CD4-positive, alpha-beta T cell treated with Interleukin-15 for 1 hour (primary cell): ENCODE measurements around the gene PKHD1.

Source experiments
- DNase-seq: peaks from one replicate; pipeline ENCODE4 v3.0.0-alpha.2; 2020

Gene PKHD1

DNA sequence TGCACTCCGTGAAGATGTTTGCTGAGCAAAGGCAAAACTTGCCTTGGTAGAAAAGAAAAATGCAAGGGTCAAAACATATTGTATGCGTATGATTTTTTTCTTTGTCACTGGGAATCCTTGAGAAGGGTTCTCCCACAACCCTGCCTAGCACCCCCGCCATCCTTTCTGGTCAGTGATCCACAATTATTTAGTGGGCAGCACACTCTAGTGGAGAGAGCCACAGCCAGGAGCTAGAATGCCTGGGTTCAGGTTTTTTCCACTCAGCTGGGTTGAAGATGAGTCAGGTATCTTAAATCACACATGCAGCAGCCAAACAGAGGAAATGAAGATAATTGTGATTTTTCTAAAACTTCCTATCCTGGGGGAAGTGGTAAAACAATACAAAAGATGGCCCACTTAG is 243.1 kb downstream of the PKHD1 start:
- no peak for DNase-seq

DNA sequence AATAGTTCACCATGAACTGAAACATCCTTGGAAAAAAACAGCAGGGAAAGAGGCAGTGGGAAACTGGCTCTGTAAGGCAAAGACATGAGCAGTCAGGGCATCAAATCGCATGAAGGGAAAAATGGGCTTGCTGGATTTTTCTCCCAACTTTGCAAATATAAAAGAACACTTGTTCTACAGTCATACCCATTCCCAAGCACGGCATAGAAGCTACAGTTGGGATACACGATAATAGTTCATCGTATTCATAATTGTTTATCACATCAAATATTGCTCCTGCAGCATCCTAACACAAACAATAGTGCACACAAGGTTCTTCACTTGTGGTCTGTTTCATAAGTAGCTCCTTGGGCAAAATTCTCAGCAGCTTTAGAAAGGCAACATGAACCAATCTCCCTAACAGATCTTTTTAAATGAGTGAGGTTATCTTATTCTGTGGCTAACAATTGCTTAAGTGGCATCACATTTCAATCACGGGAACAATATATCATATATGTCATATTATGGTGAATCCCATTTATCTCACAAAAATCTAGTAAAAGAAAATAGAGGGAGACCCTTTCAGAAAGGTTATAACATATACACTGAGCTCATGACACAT is 243.9 kb downstream of the PKHD1 start:
- DNase-seq: no peak

DNA sequence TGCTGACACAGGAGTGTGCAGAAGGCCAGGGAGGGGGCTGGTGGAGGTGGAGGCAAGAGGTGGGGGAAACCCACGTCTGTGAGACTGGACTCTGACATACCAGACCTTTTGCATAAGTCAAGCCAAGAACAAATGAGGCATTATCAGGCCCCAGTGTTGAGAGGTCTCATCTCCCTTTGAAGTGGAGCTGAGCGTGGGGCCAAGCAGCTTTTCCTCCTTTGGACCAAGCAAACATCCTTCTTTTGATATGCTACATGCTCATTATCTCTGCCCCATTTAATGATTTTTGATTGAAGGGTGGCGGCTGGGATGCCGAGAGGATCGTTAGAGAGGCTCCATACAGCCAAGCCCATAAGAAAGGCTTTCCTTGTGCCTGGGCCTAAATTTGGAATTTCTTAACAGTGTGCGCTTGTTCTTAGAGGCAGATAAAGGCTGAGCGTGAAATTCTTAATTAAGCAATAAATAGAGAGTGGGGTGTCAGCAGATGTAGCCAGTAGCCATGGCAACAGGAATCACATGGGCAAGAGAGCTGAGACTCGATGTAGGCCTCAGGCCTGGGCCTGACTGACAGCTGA is 244.5 kb downstream of the PKHD1 start:
- no peak for DNase-seq

DNA sequence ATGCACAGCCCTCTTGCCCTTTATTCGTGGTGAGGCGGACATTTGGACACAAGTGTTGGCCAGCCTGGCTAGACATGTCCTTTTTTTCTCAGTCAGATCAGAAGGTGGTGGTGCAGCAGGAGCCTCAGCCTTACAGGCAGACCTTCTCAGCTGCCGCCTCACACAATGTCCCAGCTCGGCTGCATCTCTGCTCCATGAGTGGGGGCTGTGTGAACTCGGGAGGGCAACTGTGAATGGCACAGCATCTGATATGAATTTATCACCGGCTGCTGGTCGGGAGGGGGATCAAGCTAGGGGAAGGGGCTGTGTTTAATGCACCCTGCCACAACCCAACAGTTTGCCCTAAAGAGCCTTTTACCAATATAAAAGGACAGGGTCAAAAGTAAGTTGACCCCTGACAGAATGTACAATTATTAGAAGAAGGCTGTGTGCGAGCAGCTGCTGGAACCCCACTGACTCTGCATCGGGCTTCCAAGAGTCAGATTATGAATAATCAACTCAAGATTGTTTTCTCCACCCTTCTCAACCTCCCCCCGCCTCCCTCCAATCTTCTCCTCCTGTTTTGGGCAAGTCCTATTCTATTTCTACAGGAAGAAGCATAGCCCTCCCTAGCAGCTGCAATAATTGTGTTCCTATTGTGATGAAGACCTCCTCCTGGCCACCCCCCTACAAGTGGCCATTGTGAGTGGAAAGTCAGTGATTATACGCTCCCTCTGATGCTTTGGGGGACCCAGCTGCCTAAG is 245.2 kb downstream of the PKHD1 start:
- DNase-seq: no peak

DNA sequence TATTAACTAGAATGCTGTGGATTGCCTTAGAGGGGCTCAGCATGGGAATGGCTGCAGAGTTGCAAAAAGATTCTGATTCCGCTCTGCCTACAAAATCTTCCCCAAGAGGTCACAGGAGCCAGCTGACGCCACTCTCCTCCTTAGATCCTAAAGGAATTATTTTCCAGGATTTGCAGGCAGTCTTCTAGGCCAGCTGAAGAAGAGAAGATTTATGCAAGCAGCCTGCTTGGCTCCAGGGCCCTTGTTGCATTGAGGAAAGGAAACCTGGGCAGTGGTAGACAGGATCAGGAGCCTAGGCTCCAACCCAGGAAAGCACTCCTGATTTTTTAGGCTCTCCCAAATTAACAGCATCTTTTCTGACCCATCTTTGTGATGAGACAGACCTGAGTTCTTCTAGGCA is 245.8 kb downstream of the PKHD1 start:
- no peak for DNase-seq

DNA sequence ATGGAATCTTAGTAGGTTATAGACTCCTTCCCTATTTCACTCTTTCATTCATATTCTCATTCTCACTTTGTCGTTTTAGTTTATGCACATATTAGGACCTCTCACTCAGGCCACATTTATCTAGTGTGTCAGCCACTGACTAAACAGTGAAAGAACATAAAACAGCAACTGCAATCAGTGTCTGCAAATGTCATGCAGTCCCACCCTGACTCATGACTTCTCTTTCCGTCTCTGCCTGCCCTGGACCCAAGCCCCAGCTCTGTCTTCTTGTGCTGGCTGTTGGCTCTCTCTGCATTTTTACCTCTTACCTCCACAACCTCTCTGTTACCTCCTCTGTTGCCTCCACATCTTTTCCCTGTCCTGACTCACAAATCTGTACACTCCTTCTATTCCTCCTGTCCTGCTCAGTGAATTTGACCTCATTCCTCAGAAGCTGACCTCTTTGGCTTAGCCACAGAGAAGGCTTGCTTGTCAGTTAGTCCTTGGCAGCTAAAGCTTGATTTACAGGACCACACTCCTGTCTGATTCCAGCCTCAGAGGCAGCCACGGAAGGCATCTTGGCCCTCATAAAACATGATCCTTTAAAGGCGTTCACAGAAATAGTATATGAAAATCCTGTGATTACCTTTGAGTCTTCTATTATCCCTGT is 247.6 kb downstream of the PKHD1 start:
- DNase-seq: no peak

DNA sequence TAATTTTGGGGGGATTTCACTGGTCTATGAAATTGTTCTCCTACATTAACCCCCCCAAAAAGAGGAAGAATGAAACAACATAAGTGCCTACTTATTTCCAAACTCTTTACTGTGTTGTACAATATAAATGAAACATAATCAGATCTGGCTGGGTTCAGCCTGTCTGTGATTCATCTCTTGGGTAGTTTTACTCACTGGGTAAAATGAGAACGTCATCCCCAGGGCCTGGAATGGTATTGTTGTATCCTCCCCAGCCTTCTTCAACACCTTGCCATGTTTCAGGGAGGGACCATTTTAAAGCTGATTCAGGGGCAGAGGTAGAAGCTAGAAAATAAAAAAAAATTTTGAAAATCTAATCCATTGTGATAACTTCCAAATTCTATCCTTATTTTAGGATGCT is 256.7 kb downstream of the PKHD1 start:
- DNase-seq: no peak

DNA sequence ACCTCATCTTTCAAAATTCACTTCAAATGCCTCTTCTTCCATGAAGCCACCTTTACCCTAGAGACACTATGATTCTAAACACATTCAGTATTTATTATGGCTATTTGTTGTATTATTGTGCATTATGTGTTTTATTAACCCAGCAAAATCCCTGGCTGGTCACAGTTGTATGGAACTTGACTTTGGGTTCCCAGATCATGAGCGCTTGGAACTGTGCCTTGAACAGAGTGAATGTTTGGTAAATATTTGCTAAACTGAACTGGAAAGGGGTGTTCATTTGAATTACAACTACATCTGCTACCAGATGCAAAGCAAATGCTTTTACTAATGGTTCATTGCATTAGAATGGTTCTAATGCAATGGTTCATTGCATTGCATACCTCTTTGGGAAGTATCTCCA is 259.8 kb downstream of the PKHD1 start:
- DNase-seq: no peak

DNA sequence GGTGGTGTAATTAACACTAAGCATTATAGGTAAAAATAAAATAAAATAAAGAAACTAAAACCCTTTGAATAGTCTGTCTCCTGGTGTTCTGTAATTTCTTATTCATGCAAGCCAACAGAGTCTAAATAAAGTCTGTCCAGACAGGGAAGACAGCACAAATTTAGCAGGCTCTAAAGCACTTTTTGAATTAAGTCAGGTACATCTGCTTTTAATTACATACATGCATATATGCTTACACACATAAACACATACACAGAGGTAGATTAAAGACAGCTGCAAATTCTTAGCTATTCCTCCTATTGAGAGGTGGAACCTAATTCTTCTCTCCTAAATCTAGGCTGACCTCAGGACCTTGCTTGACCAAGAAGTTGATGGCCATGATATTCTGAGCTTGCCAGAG is 262.5 kb downstream of the PKHD1 start:
- DNase-seq: no peak

DNA sequence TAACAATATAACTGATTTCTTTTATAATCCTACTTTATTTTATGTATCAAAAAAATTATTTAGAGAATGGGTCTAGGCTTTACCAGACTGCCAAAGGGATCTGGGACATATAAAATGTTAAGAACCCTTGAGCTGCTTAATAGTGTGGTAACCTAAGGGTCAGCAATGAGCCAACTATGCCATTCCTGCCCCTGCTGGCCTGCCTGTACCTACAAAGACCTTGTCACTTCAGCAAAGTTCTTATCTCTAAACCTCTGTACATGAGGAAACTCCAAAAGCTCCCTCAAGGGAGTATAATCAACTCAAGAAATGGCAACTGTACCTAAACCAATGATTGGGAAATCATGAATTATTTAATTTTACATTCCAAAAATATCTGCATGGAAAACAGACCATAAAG is 266.9 kb downstream of the PKHD1 start:
- DNase-seq: no peak

DNA sequence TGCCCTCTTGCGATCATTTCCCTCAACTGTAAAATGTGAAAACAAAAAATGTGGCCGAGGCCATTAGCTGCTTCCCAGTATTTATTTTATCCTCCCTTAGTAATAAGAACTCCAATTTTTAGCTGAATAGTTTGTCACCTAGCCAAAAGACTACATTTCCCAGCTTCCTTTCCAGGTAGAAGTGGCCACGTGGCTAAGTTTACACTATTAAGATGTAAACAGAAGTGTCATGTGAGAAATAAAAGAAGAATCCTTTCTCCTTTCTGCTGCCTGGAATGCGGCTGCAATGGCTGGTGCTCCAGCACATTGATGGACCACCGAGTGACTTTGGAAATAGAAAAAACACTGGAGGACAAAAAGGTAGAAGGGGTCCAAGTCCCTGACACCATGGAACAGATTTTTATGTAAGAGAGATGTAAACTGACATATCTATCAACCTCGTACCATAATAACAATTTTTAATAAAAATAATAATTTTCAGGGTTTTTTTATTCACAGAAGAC is 268.8 kb downstream of the PKHD1 start:
- DNase-seq: no peak

DNA sequence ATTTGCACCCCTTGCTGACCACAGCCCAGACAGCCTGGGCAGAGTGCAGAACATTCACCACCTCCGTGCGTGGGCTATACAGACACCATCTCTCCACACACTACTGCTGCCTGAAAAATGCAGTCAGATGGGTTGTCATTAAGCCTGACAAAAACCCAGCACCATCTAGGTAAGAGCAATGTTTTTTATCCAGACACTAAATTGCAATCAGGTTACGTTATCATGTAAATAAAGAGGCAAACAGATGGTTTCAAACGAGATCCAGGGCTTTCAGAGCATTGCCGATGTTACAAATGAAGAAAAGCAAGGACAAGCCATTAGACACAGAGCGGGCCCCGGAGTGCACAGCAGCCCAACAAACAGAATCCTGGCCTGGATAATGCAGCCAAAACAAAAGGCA is 269.6 kb downstream of the PKHD1 start:
- no peak for DNase-seq

DNA sequence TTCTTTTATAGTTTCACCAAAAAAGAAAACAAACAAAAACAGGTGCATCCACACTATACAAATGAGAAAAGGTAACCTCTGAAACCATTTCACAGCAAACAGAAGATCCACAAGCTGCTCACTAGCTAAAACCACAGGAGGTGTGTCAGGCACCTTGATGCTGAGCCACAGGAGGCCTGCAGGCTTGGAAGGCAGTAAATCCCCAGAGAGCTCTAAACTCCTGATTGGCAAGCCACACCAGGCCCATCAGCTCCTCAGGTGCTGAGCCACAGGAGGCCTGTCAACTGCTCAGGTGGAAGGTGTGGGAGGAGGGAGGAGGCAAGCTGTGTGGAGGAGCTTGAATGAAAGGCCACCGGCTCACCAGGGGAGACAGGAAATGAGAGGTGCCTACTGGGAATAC is 273.0 kb downstream of the PKHD1 start:
- DNase-seq: no peak

DNA sequence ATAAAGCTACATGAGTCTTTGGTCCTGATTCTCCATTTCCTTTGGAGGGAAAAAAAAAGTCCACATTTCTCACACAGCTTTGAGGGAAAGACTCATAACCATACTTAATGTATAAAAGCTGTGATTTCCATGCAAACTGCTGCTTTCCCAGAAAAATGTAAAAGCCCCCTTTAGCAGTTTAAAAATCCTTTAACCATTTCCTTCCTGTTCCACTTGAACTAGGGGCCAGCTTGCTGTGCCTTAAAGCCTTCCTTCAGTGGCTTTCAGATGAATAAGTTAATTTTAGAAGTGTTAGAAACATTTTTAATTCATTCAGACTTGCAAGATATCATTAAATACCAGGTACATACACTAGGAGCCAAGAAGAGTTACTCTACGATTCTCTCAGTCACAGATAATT is 273.5 kb downstream of the PKHD1 start:
- no peak for DNase-seq

DNA sequence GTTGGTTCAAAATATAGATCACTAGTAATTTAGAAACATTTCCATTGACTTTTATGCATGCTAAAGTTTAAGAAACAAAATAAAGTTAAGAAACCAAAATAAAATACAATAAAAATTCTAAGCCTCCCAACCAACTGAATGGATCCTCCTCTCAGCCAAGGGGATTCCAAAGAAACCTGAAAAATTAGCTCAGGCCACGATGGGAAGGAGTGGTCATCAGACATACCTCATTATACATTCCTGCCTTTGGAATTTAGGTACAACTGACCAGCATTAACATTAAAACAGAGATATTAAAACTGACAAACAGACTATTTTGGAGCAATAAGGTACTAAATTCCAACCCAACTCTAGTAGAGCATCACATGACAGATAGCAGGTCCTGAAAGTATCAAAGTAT is 275.2 kb downstream of the PKHD1 start:
- DNase-seq: no peak

DNA sequence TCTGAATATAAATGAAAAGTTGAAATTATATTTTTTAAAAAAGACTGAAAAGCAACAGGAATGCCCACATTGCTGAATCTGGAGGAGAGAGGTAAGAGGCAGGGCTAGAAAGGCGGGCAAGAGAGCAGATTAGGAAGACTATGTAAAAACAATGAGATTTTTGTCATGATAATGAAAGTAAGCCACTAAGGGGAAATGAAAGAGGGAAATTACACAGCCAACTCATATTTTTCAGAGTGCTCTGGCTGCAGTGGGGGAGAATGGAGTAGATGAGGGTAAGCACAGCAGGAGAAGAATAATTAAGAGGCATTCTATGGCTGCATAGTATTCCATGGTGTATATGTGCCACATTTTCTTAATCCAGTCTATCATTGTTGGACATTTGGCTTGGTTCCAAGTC is 281.9 kb downstream of the PKHD1 start:
- no peak for DNase-seq

DNA sequence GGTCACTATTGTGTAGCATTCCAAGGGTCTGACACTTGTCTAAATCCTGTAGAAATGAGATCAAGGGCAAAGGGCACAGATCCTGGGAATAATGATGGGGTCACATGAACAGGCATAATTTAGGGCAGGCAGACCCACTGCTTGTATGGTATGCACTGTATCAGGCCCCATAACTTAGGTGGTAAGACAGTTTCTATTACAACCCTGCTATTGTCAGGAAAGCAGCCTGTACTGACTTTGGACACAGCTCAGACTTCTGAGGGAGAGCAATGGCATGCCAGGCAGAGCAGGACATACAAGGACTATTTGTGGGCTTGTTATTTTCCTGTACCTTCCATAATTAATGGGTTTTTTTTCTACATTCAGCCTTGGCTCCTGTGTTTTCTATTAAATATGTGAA is 286.8 kb downstream of the PKHD1 start:
- no peak for DNase-seq

DNA sequence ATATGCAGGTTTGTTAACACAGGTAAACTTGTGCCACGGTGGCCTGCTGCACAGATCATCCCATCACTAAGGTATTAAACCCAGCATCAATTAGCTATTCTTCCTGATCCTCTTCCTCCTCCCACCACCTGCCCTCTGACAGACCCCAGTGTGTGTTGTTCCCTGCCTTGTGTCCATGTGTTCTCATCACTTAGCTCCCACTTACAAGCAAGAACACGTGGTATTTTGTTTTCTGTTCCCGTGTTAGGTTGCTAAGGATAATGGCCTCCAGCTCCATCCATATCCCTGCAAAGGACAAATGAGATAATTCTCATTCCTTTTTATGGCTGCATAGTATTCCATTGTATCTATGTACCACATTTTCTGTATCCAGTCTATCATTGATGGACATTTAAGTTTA is 294.0 kb downstream of the PKHD1 start:
- no peak for DNase-seq

DNA sequence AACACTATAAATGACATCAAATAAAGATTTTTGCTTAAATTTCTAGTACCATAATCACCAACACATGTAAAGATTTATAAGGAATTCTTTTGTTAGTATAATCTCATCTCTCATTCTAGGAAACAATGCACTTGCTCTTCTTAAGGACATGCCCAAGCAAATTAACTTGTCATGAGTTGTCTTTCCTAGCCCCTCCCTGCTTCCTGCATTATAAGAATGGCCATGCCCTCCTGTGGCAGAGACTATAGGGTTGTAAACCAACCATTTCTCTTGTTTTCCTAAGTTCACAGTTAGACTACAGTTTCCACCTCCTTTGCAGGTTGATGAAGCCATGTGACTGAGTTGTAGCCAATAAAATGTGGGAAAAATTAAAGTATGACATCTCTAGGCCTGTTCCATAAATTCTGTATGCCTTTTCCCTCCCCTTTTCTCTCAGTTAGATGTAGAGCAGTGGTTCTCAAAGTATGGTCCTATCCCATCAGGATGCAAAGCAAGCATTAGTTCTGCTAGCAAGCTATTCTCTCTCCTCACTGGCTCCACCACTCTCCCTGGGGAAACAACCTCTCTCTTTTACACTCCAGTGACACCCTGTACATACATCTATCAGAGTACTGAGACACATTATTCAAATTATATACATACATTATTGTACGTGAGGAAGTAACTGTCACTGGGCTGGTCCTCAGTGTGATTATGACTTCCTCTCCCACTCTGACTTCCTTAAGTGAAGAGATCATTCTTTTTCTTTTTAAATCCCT is 295.0 kb downstream of the PKHD1 start:
- DNase-seq: no peak

DNA sequence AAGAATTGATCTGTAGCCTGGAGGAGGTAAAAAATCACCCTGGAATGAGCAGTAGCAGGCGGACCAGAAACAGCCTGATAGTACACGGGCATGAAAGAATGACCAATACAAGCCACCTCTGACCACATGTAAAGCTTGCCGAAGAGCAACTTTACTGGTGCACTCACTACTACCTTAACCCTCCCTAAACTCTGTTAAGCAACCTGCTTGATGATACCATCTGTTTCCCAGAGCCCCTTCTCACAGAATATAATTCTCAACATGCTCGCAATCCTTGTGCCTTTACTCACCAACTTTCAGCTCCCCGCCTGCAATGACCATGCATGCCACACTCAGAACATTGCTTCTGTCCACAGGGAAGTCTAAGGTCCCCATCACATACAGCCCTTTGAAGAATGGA is 296.5 kb downstream of the PKHD1 start:
- no peak for DNase-seq

DNA sequence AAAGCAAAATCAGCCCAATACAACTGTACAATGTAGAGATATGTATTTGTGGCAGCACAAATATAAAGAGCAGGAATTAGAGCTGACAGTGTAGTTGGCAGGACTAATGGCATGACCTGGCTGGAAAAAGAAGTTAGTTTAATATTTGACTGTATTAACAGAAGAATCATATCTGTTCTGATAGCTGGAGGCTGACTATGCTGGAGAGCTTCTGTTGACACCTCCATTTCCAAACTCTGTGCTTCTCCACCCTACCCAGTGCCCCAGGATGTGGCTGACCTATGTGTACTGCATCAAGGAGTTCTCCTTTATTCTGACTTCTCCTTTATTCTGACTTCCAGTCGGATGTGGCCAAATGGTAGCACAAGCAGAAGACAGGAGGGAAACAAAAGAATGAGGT is 299.3 kb downstream of the PKHD1 start:
- DNase-seq: no peak

DNA sequence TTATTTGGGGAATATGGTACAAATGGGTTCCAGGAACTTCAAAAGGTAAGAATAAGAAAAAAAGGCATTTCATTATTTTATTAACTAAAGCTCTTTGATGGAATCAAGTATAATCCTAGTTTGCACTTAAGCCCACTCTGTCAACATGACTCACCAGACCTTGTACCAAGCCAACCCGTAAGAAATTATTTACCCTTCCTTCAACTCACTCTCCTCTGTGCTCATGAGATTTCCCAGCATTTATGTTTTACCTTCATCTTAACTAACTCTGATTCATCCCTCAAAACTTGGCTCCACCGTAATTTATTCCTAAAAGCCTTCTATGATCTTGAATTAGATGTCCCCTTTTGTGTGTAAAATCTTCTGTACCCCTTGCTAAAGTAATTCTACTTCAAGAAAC is 308.7 kb downstream of the PKHD1 start:
- DNase-seq: no peak

DNA sequence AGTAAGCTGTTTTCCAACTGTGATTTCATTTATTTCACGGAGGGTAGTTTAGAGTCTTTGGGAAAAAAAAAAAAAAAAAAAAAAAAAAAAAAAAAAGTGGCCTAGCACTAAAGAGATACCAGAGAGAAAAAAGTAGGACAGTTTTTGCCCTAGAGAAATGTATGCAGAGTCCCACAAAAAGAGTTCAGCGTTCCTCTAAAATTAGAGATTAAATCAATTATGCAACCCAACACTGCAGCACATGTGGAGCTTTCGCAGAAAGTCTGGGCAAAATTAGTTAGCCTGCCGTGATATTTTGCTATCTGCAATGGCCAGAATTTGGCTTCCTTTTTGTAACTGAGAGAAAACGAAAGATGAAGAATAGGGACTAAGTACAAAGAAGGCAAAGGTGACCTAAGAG is 309.8 kb downstream of the PKHD1 start:
- no peak for DNase-seq
